SIG-M5 treated with dmso at 0.1 percent for 504 hours (cell line): ENCODE results near the gene TADA3.
A peak's percentile ranks its signal among the peaks of the same experiment; 100 is the strongest.
"Not testable (repeated sequence)": the region's sequence is repeated elsewhere in the genome, so short reads cannot be mapped to it uniquely, and the experiment has no call there.

Source experiments
- DNase-seq: peaks from one replicate; lab custom pipeline; 2025; ENCODE audit not compliant: unreplicated experiment; lab: John Stamatoyannopoulos, UW

TADA3 gene

GRCh38 chr3:9785602-9786001, 6.7 kb downstream of the TADA3 start:
- no peak for DNase-seq

GRCh38 chr3:9784965-9785364, 7.3 kb downstream of the TADA3 start:
- no peak for DNase-seq

GRCh38 chr3:9783954-9784353, 8.3 kb downstream of the TADA3 start:
- DNase-seq: no peak

GRCh38 chr3:9782770-9783169, 9.5 kb downstream of the TADA3 start:
- peak; percentile 33 for DNase-seq

GRCh38 chr3:9781978-9782603, 10.2 kb downstream of the TADA3 start:
- no peak for DNase-seq

- DNase-seq: peak; percentile 14
Measured at GRCh38 chr3:9781551-9781950, 10.7 kb downstream of the TADA3 start.

- no peak for DNase-seq
Measured at GRCh38 chr3:9780910-9781309, 11.4 kb downstream of the TADA3 start.

GRCh38 chr3:9780458-9780812, 11.8 kb downstream of the TADA3 start:
- no peak for DNase-seq

GRCh38 chr3:9779721-9780457, 12.4 kb downstream of the TADA3 start:
- DNase-seq: peak; percentile 98

GRCh38 chr3:9779075-9779593, 13.1 kb downstream of the TADA3 start:
- peak; percentile 28 for DNase-seq

GRCh38 chr3:9778143-9779074, 13.9 kb downstream of the TADA3 start:
- peak; percentile 58 for DNase-seq

GRCh38 chr3:9777694-9778021, 14.6 kb downstream of the TADA3 start:
- no peak for DNase-seq

GRCh38 chr3:9776896-9777693, 15.2 kb downstream of the TADA3 start:
- no peak for DNase-seq

GRCh38 chr3:9771007-9771406, 21.3 kb downstream of the TADA3 start:
- not testable (repeated sequence) for DNase-seq

- DNase-seq: no peak
Measured at GRCh38 chr3:9770276-9770812, 21.9 kb downstream of the TADA3 start.

- peak; percentile 38 for DNase-seq
Measured at GRCh38 chr3:9769426-9770275, 22.6 kb downstream of the TADA3 start, which contains the start of gene CAMK1. Gene CAMK1, minus strand, starts transcription at chr3:9769947. Its CDS starts 2,198 bp downstream, at chr3:9767749.

GRCh38 chr3:9769012-9769411, 23.3 kb downstream of the TADA3 start:
- DNase-seq: no peak

GRCh38 chr3:9768141-9768775, 24.0 kb downstream of the TADA3 start:
- no peak for DNase-seq

- DNase-seq: no peak
Measured at GRCh38 chr3:9767418-9767817, 24.9 kb downstream of the TADA3 start.
